Cardiac fibroblast (primary cell): Measurements from ENCODE around the gene TBXA2R.
A peak's percentile ranks its signal among the peaks of the same experiment; 100 is the strongest.

Source experiments
- DNase-seq, 2 donors: peaks; one replicate each; pipeline versions ENCODE4 v3.0.0 to v3.0.0-alpha.2; 2010; ENCODE audit warnings: low read depth in 2 of 2
- H3K4me3 ChIP-seq, 2 donors: replicated peaks in 1 of 2; 1 replicate in 1 of 2; 2 replicates in 1 of 2; pipeline ENCODE4 v1.5.1; 2011; ENCODE audit warnings: low read depth in 2 of 2, low read length in 2 of 2, mild to moderate bottlenecking in 2 of 2, moderate library complexity in 1 of 2
- TF ChIP-seq, protein P1 (sequence below): IDR thresholded peaks from one replicate; pipeline ENCODE4 v1.5.1; 2011; ENCODE audit warnings: low read depth, mild to moderate bottlenecking, low read length, inconsistent platforms

Gene TBXA2R

DNA sequence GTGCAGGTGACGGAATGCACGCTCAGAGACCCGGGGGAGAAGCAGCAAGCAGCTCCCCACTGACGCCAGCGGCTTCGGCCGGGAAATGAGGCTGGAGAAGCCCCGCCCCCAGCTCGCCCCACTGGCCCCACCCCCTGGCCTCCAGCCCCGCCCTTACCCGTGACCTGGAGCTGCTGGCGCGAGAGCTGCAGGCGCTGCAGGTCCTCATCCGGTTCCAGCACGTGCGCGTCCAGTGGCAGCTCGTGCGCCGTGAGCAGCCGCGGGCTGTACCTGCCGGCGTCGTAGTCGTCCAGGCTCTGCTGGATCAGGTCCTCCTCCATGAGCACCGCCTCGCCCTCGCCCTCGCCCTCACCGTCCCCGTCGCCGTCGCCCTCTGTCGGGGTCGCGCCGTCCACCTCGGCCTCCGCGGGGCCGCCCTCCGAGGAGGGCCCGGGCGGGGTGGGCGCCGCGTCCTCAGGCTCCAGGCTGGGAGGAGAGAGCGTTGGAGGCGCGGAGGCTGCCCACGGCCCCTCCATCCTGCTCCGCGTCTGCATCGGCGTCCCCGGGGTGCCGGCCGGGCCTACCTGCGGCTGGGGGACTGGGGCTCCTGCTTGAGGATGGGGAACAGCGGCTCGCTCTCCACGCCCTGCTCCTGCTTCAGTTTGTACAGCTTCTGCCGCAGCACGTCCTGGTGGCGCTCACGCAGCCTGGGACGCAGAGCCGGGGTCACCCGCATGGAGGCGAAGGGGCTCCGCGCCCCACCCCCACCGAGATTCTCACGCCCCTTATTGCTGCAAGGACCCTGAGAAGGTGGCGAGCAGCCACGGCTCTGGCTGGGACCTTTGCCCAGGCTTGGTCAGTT is 6.4 kb upstream of the TBXA2R start:
- TF ChIP-seq, protein P1, sequence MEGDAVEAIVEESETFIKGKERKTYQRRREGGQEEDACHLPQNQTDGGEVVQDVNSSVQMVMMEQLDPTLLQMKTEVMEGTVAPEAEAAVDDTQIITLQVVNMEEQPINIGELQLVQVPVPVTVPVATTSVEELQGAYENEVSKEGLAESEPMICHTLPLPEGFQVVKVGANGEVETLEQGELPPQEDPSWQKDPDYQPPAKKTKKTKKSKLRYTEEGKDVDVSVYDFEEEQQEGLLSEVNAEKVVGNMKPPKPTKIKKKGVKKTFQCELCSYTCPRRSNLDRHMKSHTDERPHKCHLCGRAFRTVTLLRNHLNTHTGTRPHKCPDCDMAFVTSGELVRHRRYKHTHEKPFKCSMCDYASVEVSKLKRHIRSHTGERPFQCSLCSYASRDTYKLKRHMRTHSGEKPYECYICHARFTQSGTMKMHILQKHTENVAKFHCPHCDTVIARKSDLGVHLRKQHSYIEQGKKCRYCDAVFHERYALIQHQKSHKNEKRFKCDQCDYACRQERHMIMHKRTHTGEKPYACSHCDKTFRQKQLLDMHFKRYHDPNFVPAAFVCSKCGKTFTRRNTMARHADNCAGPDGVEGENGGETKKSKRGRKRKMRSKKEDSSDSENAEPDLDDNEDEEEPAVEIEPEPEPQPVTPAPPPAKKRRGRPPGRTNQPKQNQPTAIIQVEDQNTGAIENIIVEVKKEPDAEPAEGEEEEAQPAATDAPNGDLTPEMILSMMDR = no peak
- DNase-seq = no peak
- H3K4me3 ChIP-seq = no peak overlapping the region

DNA sequence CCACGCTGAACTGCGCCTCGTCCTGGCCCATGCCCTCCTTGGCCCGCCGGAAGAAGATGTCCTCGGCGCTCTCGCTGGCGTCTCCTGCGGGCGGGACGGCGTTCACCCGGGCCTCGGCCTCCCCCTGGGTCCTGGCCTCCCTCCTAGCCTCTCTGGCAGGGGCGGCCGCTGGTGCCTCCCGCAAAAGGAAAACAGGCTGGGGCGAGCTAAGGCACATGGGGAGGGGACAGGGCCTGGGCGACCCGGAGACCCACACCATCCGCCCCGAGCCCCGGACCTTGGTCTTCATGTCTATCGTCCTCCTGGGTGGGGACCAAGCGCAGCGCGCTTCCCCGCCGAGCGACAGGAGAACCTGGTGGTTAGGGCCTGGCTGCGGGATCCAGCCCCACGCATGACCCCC is 5.7 kb upstream of the TBXA2R start:
- TF ChIP-seq, protein P1 = no peak
- no peak overlapping the region for H3K4me3 ChIP-seq
- no peak for DNase-seq

DNA sequence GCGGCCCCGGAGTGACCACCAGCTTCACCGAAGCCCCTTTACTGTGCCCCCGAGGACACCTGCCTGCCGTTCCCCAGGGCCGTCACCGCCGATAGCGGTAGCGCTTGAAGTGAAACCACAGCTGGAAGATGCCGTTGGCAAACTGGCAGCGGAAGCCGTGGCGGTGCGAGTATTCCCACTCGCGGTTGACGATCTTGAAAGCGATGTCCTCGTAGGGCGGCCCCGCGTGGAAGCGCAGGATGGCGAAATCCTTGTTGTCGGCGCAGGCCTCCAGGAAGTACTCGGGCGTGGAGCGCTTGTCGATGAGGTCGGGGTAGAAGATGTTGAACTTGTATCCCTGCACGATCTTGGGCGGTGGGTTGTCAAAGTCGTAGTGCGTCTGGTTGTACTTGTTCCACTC is 5.2 kb upstream of the TBXA2R start:
- no peak overlapping the region for H3K4me3 ChIP-seq
- DNase-seq = no peak
- TF ChIP-seq, protein P1 = no peak

DNA sequence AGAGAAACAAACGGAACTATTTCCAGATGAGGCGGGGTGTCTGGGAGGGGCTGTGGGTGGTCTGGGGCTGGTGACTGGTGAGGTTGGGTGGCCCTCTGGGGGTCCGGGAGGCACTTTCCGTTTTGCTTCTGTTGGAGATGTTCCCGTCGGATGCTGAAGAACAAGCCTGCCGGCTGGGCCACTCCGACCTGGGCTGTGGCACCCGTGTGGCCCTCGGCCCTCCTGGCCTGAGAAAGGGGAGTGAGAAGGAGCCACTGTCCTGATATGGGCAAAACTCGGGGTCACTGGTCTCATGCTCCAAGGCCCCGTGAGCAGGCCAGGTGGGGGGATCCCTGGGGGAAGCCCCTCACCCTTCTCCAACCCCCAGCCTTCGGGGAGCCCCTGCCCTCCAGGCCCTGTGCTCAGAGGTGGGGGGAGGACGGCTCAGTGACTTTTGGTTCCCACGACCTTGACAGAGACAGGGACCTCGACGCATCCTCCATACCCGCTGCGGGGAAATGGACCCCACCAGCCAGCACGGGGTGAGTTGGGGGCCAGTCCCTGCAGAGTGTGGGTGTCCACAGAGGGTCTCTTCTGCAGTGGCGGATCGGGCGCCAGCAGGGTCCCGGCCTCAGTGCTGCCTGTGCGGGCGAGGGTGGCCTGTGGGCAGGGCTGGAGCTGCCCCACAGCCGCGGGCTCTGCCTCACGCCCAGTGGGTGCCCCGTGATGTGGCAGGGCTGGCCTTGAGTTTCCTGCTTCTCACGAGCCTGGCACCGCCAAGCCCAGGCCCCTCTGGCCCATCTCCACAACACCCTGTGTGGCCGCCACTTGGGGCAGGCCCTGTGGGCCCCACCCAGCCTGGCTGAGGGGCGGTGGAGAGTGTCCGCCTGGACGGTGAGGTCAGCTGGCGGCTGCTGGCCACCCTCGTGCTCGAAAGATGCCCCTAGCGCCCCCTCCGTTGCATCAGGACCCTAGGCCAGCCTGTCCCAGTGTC is 4.4 kb upstream of the TBXA2R start:
- TF ChIP-seq, protein P1 = no peak
- no peak overlapping the region for H3K4me3 ChIP-seq
- no peak for DNase-seq

DNA sequence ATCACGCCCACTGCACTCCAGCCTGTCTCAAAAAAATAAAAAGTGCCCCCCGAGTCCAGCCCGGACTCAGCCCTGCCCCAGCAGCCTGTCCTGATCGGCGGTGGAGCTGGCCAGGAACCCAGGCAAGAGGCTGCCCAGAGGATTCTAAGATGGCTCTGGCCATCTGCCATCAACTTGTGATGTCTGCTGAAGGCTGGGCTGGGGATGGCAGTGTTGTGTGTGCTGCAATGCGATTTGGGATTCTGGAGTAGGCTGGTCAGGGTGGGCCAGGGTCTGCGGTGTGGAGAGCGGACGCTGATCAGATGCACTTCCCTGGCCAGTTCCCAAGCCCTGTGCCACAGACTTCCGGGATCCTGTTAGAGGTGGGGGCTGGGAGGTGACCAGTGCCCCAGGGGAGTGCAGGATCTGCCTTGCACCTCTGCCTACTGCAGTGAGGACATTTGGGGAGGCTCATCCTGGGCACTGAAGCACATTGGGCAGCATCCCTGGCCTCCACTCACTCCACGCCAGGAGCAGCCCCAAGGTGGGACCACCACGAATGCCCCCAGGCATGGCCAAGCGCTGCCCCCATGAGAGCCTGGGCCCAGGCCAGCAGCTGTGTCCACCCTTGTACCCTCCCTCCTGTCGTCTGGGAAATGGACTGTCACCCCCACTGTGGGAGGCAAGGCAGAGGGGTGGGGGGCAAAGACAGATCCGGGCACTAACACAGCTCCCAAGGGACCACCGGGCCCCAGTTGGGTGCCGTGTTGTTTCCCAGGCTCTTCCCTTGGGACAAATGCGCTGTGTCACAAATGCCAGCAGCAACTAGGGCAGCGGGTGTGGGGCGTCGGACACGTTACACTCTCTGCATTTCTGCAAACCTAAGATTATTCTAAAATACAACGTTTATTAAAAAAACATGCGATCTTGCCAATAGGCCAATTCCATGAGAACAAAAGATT is 3.4 kb upstream of the TBXA2R start:
- DNase-seq = no peak
- TF ChIP-seq, protein P1 = no peak
- no peak overlapping the region for H3K4me3 ChIP-seq

DNA sequence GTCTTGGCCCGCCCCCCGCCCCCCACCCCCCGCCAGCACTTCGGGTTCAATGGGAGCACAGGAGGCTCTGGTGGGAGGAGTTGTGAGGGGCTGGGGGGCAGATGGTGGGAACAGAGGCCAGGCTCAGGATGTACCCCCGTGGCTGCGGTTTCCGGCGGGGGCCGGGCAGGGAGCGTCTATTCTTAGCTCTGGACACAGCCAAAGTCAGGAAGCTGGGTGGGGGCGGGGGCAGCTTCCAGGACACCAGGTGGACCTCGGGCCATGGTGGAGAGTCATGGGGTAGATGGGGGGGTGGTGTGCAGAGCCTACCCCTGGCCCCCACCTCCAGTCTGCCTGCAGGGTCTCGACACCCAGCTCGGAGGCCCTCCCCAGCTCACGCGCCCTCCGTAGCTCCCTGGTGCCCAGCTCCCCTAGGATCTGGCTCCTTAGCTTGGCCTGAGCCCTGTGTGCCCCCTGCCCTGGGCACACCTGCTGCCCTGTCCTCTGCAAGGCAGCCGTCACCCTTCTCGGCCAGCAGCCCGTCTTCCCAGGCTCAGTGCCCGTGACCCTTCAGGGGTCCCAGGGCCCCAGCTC is 2.2 kb upstream of the TBXA2R start:
- no peak overlapping the region for H3K4me3 ChIP-seq
- TF ChIP-seq, protein P1 = no peak
- DNase-seq = peak in 1 of 2 donors; percentile 38
